GM12873 (cell line): ENCODE measurements around the gene DNM3.

Source experiments
- CTCF ChIP-seq: IDR thresholded peaks from 2 replicates; pipeline ENCODE4 v1.5.1; 2012; ENCODE audit warnings: low read depth, mild to moderate bottlenecking, moderate library complexity, low read length, control low read depth; ENCODE audit not compliant: insufficient read depth; ENCODE audit errors: missing control alignments

DNM3 gene

GRCh38 chr1:172201572-172201971 lies 360.3 kb downstream of the DNM3 start:
- TF ChIP-seq CTCF = no peak

GRCh38 chr1:172203135-172203823 lies 362.0 kb downstream of the DNM3 start:
- TF ChIP-seq CTCF = no peak

- no peak for TF ChIP-seq CTCF
Measured at GRCh38 chr1:172203902-172204301, 362.6 kb downstream of the DNM3 start.

GRCh38 chr1:172206256-172206655 lies 365.0 kb downstream of the DNM3 start:
- TF ChIP-seq CTCF = no peak

GRCh38 chr1:172208635-172209034 lies 367.3 kb downstream of the DNM3 start:
- TF ChIP-seq CTCF = no peak

- TF ChIP-seq CTCF = no peak
Measured at GRCh38 chr1:172211221-172211620, 369.9 kb downstream of the DNM3 start.

- no peak for TF ChIP-seq CTCF
Measured at GRCh38 chr1:172212124-172212523, 370.8 kb downstream of the DNM3 start.

GRCh38 chr1:172215006-172215405 lies 373.7 kb downstream of the DNM3 start:
- no peak for TF ChIP-seq CTCF
